ENCODE data around the gene NKIRAS1. TPM values are rescaled to one million over a fixed set of nuclear protein-coding genes. Genes with fewer than 3 reads are reported as not detected.
A peak's percentile ranks its signal among the peaks of the same experiment; 100 is the strongest.

The NKIRAS1 gene
- 10 to 100 TPM; 18.8 to 29.9 (median 25.5) TPM for total RNA-seq

DNA sequence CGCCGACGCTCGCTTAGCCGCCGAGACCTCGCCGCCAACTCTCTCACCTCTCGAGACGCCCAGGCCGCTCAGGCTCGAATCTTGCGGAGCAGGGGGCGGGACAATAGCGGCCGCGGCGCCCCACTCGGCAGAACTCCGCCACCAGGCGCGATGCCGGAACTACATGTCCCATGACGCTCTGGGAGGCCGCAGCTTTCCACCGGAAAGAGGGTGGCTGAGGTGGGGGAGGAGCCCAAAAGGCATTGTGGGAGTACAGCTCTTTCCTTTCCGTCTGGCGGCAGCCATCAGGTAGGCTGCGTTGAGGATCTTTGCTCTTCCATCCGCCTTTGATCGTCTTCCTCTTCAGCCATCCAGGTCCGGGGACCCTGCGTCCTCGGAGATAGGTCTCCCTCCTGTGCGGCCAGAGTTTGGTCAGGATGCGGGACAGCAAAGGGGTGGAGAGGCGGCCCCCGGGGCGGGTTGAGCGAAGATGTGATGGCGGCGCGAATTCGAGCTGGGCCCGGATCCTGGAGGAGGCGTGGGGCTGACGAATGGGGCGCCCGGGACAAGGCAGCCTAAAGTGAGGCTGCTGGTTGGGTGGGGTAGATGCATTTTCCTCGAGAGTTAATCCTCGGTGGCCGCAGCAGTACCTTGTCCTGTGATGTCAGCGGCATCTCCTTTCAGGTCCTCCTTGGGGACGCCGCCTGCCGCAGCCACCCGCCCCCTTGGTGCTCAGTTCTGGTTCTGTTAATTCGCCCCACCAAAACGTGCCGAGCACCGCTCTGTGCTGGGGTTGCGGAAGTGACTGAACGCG, at the start of gene NKIRAS1, which contains the start of gene RPL15:
Gene NKIRAS1 (minus strand): TSS at position 105 of the 793 bp plus-strand sequence. CDS start 6,086 bp downstream, outside the sequence.
Gene RPL15 (plus strand): TSS at position 247 of the 793 bp plus-strand sequence. CDS start 728 bp downstream, outside the sequence.
- Histone ChIP-seq H3K4me1 (peaks cover 3 to 57% (median 9%) of the 10 kb centered on the region in 3 donors), H3K27ac (peak within 1 kb of the TSS; percentile 70 to 97 (median 93)), H3K36me3 (peaks cover 0 to 41% of the 10 kb centered on the region in 2 donors), H3K9me3 (no peaks in the 10 kb centered on the region), H3K27me3 (no peaks in the 10 kb centered on the region), H3K4me3 (peak within 1 kb of the TSS; percentile 61 to 94)
- no peak for TF ChIP-seq EP300 (IDR thresholded peaks at IDR 0.05)
- TF ChIP-seq POLR2AphosphoS5 (IDR thresholded peaks at IDR 0.05) = peak; percentile 100
- TF ChIP-seq POLR2A (IDR thresholded peaks at IDR 0.05) = peak; percentile 95 to 98
- TF ChIP-seq, protein P1, sequence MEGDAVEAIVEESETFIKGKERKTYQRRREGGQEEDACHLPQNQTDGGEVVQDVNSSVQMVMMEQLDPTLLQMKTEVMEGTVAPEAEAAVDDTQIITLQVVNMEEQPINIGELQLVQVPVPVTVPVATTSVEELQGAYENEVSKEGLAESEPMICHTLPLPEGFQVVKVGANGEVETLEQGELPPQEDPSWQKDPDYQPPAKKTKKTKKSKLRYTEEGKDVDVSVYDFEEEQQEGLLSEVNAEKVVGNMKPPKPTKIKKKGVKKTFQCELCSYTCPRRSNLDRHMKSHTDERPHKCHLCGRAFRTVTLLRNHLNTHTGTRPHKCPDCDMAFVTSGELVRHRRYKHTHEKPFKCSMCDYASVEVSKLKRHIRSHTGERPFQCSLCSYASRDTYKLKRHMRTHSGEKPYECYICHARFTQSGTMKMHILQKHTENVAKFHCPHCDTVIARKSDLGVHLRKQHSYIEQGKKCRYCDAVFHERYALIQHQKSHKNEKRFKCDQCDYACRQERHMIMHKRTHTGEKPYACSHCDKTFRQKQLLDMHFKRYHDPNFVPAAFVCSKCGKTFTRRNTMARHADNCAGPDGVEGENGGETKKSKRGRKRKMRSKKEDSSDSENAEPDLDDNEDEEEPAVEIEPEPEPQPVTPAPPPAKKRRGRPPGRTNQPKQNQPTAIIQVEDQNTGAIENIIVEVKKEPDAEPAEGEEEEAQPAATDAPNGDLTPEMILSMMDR (IDR thresholded peaks at IDR 0.05) = peak; percentile 63 to 92 (median 78)
- WGBS, 2 donors (ENCODE audit: low coverage in 1 of 2) = 0% methylated on average over 3 to 9 of the region's 64 CpGs
- ATAC-seq = peak; percentile 99

DNA sequence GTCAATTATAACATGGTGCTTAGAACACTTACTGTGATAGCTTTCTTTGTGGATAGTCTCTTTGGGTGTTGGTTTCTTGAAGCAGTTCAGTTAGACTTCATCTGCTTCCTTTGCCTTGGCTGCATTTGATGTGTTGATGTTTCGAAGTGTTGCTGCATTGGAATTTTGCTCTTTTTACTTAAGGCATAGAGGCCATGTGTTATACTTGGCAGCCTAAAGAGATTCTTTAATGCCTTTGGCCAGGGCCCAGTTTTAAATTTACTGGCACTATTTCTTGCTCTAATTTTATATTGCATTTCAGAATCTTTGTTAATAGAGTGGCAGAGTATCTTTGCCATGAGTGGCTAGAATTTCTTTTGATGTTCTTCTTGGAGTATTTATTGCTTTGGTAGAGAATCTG, 49.5 kb upstream of the NKIRAS1 start:
- H3K4me3 ChIP-seq = no peak overlapping the region
- no peaks in the 10 kb centered on the region for H3K9me3 ChIP-seq
- H3K4me1 ChIP-seq = peaks cover 6 to 64% (median 9%) of the 10 kb centered on the region in 3 donors
- no peak for ATAC-seq
- 56 to 75% methylated on average over 1 of the region's 1 CpG for WGBS, 2 donors (ENCODE audit: low coverage in 1 of 2)
- H3K27me3 ChIP-seq = no peaks in the 10 kb centered on the region
- TF ChIP-seq POLR2AphosphoS5 (IDR thresholded peaks at IDR 0.05) (no peak), EP300 (IDR thresholded peaks at IDR 0.05) (no peak), POLR2A (IDR thresholded peaks at IDR 0.05) (no peak)
- TF ChIP-seq, protein P1 (IDR thresholded peaks at IDR 0.05) = no peak
- H3K27ac ChIP-seq = peak overlapping the region in 3 of 4 donors; percentile 4 to 76 (median 62)
- H3K36me3 ChIP-seq = peaks cover 0 to 82% of the 10 kb centered on the region in 2 donors

DNA sequence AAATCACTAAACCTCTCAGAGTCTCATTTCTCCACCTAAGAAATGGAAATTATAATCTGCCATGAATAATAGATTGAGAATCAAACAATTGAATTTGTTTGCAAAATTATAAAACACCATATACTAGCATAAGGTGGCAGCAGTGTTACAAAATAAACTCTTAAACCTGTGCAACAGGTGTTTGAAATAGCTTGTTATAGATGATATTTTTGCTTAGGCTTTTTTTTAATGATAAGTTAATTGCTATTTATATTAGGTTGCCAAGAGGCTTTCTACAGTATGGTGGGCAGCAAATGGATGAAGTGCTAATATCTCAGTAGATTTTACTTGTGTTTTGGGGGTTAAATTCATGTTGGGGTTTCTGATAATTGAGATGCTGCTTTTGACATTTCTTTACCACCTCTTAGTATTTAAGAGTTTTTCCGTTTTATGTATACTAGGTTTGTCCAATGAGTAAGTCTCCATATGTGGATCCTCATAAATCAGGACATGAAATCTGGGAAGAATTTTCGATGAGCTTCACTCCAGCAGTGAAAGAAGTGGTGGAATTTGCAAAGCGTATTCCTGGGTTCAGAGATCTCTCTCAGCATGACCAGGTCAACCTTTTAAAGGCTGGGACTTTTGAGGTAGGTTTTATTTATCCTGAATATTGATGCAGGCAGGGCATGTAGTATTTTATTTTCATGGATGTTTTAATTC, 47.9 kb upstream of the NKIRAS1 start:
- peaks cover 6 to 69% (median 9%) of the 10 kb centered on the region in 3 donors for H3K4me1 ChIP-seq
- peaks cover 0 to 91% of the 10 kb centered on the region in 2 donors for H3K36me3 ChIP-seq

DNA sequence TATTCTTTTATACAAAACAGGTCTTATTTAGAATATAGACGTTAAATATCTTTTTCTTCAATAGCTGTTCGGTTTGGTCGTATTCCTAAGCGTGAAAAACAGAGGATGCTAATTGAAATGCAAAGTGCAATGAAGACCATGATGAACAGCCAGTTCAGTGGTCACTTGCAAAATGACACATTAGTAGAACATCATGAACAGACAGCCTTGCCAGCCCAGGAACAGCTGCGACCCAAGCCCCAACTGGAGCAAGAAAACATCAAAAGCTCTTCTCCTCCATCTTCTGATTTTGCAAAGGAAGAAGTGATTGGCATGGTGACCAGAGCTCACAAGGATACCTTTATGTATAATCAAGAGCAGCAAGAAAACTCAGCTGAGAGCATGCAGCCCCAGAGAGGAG, 45.1 kb upstream of the NKIRAS1 start:
- Histone ChIP-seq H3K36me3 (peaks cover 0 to 72% of the 10 kb centered on the region in 2 donors), H3K27ac (peak overlapping the region in 2 of 4 donors; percentile 1 to 76), H3K27me3 (no peaks in the 10 kb centered on the region), H3K4me1 (peaks cover 6 to 65% (median 12%) of the 10 kb centered on the region in 3 donors), H3K9me3 (no peaks in the 10 kb centered on the region), H3K4me3 (no peak overlapping the region)
- TF ChIP-seq EP300 (IDR thresholded peaks at IDR 0.05) (no peak), POLR2AphosphoS5 (IDR thresholded peaks at IDR 0.05) (no peak), POLR2A (IDR thresholded peaks at IDR 0.05) (no peak)
- TF ChIP-seq, protein P1 (IDR thresholded peaks at IDR 0.05) = no peak
- ATAC-seq = no peak
- WGBS, 2 donors (ENCODE audit: low coverage in 1 of 2) = 87 to 89% methylated on average over 4 of the region's 5 CpGs

More for the DNA sequence above, 47.9 kb upstream of the NKIRAS1 start:
- Histone ChIP-seq H3K27ac (peak overlapping the region in 3 of 4 donors; percentile 25 to 76 (median 38)), H3K27me3 (no peaks in the 10 kb centered on the region), H3K9me3 (no peaks in the 10 kb centered on the region), H3K4me3 (no peak overlapping the region)
- no peak for TF ChIP-seq EP300 (IDR thresholded peaks at IDR 0.05)
- TF ChIP-seq, protein P1 (IDR thresholded peaks at IDR 0.05) = no peak
- TF ChIP-seq POLR2AphosphoS5 (IDR thresholded peaks at IDR 0.05) = no peak
- no peak for TF ChIP-seq POLR2A (IDR thresholded peaks at IDR 0.05)
- WGBS, 2 donors (ENCODE audit: low coverage in 1 of 2) = 52 to 71% methylated on average over 3 of the region's 3 CpGs
- ATAC-seq = no peak

Measured in gastroesophageal sphincter (tissue), 4 donors.